ENCODE measurements around the gene CCDC107. TPM values are rescaled to one million over a fixed set of nuclear protein-coding genes. Genes with fewer than 3 reads are reported as not detected.

Gene CCDC107
- total and polyA plus RNA-seq, 2 of the 13 experiments (the other 11 are each of a cell fraction or from before 2014, with no cell fraction given), result 7.1 to 15.2 TPM

DNA sequence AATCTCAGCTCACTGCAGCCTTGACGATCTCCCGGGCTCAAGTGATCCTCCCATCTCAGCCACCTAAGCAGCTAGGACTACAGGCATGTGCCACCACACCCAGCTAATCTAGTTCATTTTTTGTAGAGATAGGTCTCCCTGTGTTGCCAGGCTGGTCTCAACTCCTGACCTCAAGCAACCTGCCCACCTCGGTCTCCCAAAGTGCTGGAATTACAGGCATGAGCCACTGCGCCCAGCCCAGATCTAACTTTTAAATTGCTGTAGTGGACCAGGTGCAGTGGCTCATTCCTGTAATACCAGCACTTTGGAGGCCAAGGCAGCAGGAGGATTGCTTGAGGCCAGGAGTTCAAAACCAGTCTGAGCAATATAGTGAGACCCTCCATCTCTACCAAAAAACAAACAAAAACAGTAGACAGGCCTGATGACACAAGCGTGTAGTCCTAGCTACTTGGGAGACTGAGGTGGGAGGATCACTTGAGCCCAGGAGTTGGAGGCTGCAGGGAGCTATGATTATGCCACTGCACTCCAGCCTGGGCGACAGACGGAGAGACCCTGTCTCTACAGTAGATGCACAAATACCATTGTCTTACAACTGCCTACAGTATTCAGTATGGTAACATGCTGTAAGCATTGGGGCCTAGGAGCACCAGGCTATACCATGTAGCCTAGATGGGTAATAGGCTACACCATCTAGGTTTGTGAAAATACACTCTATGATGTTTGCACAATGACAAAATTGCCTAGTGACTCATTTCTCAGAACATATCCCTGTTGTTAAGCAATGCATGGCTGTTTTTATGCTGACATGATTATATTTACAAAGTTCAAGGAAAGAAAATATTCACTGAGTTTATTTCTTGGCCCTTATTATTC is 5.9 kb upstream of the CCDC107 start (continued):
- TF ChIP-seq, protein P1, sequence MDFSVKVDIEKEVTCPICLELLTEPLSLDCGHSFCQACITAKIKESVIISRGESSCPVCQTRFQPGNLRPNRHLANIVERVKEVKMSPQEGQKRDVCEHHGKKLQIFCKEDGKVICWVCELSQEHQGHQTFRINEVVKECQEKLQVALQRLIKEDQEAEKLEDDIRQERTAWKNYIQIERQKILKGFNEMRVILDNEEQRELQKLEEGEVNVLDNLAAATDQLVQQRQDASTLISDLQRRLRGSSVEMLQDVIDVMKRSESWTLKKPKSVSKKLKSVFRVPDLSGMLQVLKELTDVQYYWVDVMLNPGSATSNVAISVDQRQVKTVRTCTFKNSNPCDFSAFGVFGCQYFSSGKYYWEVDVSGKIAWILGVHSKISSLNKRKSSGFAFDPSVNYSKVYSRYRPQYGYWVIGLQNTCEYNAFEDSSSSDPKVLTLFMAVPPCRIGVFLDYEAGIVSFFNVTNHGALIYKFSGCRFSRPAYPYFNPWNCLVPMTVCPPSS (IDR thresholded peaks at IDR 0.05), result no peak
- TF ChIP-seq HNF4A (CRISPR knock-in tag; IDR thresholded peaks at IDR 0.05) (no peak), KAT8 (CRISPR knock-in tag; IDR thresholded peaks at IDR 0.05) (no peak), SP4 (CRISPR knock-in tag; IDR thresholded peaks at IDR 0.05) (no peak), ZNF484 (CRISPR knock-in tag; IDR thresholded peaks at IDR 0.05; ENCODE audit: borderline replicate concordance, low read depth) (no peak), FOXK2 (IDR thresholded peaks at IDR 0.05) (no peak), ZFP36 (IDR thresholded peaks at IDR 0.05; ENCODE audit: borderline replicate concordance, low read depth, low read length, partially characterized antibody) (no peak), ZNF605 (CRISPR knock-in tag; IDR thresholded peaks at IDR 0.05) (no peak), SNAPC2 (CRISPR knock-in tag; IDR thresholded peaks at IDR 0.05) (0 out of 2 replicates have a peak, but pooled peaks have one; percentile 26), ELF1 (CRISPR knock-in tag; IDR thresholded peaks at IDR 0.05) (no peak), ZNF670 (CRISPR knock-in tag; IDR thresholded peaks at IDR 0.05; ENCODE audit: borderline replicate concordance) (no peak), ZNF234 (CRISPR knock-in tag; conservative IDR thresholded peaks at IDR 0.05) (no peak), YEATS4 (CRISPR knock-in tag; IDR thresholded peaks at IDR 0.05; ENCODE audit: borderline replicate concordance) (no peak), MIER2 (CRISPR knock-in tag; IDR thresholded peaks at IDR 0.05) (no peak), POGZ (CRISPR knock-in tag; IDR thresholded peaks at IDR 0.05) (no peak), RXRA (CRISPR knock-in tag; IDR thresholded peaks at IDR 0.05) (no peak), CREB1 (IDR thresholded peaks at IDR 0.05) (no peak), CREB1 (CRISPR knock-in tag; IDR thresholded peaks at IDR 0.05) (no peak), RFX5 (IDR thresholded peaks at IDR 0.05; ENCODE audit: low read depth, low read length) (0 out of 2 replicates have a peak, but pooled peaks have one; percentile 40), KDM4B (CRISPR knock-in tag; IDR thresholded peaks at IDR 0.05) (no peak), ZNF556 (CRISPR knock-in tag; IDR thresholded peaks at IDR 0.05; ENCODE audit: borderline replicate concordance) (no peak), MYNN (CRISPR knock-in tag; IDR thresholded peaks at IDR 0.05; ENCODE audit: low read depth) (no peak), ISX (CRISPR knock-in tag; conservative IDR thresholded peaks at IDR 0.05) (no peak)
- TF ChIP-seq, protein P2, sequence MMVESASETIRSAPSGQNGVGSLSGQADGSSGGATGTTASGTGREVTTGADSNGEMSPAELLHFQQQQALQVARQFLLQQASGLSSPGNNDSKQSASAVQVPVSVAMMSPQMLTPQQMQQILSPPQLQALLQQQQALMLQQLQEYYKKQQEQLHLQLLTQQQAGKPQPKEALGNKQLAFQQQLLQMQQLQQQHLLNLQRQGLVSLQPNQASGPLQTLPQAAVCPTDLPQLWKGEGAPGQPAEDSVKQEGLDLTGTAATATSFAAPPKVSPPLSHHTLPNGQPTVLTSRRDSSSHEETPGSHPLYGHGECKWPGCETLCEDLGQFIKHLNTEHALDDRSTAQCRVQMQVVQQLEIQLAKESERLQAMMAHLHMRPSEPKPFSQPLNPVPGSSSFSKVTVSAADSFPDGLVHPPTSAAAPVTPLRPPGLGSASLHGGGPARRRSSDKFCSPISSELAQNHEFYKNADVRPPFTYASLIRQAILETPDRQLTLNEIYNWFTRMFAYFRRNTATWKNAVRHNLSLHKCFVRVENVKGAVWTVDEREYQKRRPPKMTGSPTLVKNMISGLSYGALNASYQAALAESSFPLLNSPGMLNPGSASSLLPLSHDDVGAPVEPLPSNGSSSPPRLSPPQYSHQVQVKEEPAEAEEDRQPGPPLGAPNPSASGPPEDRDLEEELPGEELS (CRISPR knock-in tag; IDR thresholded peaks at IDR 0.05), result no peak
- TF ChIP-seq, protein P3, sequence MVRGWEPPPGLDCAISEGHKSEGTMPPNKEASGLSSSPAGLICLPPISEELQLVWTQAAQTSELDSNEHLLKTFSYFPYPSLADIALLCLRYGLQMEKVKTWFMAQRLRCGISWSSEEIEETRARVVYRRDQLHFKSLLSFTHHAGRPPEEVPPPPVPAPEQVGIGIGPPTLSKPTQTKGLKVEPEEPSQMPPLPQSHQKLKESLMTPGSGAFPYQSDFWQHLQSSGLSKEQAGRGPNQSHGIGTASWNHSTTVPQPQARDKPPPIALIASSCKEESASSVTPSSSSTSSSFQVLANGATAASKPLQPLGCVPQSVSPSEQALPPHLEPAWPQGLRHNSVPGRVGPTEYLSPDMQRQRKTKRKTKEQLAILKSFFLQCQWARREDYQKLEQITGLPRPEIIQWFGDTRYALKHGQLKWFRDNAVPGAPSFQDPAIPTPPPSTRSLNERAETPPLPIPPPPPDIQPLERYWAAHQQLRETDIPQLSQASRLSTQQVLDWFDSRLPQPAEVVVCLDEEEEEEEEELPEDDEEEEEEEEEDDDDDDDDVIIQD (CRISPR knock-in tag; IDR thresholded peaks at IDR 0.05; ENCODE audit: low read depth), result no peak; the same call in 1 of the 2 replicates
- TF ChIP-seq, protein P4, sequence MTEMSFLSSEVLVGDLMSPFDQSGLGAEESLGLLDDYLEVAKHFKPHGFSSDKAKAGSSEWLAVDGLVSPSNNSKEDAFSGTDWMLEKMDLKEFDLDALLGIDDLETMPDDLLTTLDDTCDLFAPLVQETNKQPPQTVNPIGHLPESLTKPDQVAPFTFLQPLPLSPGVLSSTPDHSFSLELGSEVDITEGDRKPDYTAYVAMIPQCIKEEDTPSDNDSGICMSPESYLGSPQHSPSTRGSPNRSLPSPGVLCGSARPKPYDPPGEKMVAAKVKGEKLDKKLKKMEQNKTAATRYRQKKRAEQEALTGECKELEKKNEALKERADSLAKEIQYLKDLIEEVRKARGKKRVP (CRISPR knock-in tag; IDR thresholded peaks at IDR 0.05), result peak in 1 of 2 experiments; percentile 33; a peak in 1 of 4 replicates
